ENCODE data around the gene DOCK9. TPM values are rescaled to one million over a fixed set of nuclear protein-coding genes. Genes with fewer than 3 reads are reported as not detected.
A peak's percentile ranks its signal among the peaks of the same experiment; 100 is the strongest.

DOCK9 gene, protein sequence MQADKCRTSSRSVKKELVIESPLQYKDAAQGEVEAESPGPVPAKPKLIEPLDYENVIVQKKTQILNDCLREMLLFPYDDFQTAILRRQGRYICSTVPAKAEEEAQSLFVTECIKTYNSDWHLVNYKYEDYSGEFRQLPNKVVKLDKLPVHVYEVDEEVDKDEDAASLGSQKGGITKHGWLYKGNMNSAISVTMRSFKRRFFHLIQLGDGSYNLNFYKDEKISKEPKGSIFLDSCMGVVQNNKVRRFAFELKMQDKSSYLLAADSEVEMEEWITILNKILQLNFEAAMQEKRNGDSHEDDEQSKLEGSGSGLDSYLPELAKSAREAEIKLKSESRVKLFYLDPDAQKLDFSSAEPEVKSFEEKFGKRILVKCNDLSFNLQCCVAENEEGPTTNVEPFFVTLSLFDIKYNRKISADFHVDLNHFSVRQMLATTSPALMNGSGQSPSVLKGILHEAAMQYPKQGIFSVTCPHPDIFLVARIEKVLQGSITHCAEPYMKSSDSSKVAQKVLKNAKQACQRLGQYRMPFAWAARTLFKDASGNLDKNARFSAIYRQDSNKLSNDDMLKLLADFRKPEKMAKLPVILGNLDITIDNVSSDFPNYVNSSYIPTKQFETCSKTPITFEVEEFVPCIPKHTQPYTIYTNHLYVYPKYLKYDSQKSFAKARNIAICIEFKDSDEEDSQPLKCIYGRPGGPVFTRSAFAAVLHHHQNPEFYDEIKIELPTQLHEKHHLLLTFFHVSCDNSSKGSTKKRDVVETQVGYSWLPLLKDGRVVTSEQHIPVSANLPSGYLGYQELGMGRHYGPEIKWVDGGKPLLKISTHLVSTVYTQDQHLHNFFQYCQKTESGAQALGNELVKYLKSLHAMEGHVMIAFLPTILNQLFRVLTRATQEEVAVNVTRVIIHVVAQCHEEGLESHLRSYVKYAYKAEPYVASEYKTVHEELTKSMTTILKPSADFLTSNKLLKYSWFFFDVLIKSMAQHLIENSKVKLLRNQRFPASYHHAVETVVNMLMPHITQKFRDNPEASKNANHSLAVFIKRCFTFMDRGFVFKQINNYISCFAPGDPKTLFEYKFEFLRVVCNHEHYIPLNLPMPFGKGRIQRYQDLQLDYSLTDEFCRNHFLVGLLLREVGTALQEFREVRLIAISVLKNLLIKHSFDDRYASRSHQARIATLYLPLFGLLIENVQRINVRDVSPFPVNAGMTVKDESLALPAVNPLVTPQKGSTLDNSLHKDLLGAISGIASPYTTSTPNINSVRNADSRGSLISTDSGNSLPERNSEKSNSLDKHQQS (N-terminal part only)
- 135 and 138 TPM in 2 replicates for polyA plus RNA-seq (2013)

GRCh38 chr13:98977568-98978265 lies at the start of gene DOCK9:
Gene DOCK9 (minus strand): TSS chr13:98978064. CDS start chr13:98977909, 155 bp downstream.
- H2AK5ac ChIP-seq (ENCODE audit: low read length), result no peak within 1 kb of the TSS
- H3K79me1 ChIP-seq (ENCODE audit: low read length), result peaks cover 4% of the 10 kb centered on the region
- H3K4ac ChIP-seq (ENCODE audit: low read depth, low read length), result peak within 1 kb of the TSS; percentile 19
- H4K8ac ChIP-seq (ENCODE audit: low read depth, low read length), result no peak within 1 kb of the TSS
- H4K91ac ChIP-seq (ENCODE audit: low read depth, low read length), result no peak within 1 kb of the TSS
- H3K14ac ChIP-seq (ENCODE audit: low read length), result peak within 1 kb of the TSS; percentile 1
- no peak within 1 kb of the TSS for H3K23ac ChIP-seq (ENCODE audit: low read length)
- H3K9ac ChIP-seq (ENCODE audit: low read length), result no peak within 1 kb of the TSS
- H3K4me1 ChIP-seq (ENCODE audit: control insufficient read depth in 1 of 2, insufficient read depth in 2 of 2, low read length in 2 of 2), result peaks cover 15 to 22% of the 10 kb centered on the region in 2 experiments
- no peak within 1 kb of the TSS for H4K12ac ChIP-seq (ENCODE audit: low read depth, low read length)
- no peak within 1 kb of the TSS for H2AFZ ChIP-seq (ENCODE audit: insufficient read depth, low read length, poor library complexity)
- H2BK120ac ChIP-seq (ENCODE audit: insufficient read depth, low read length, poor library complexity), result peak within 1 kb of the TSS; percentile 52
- H3K36me3 ChIP-seq (ENCODE audit: control insufficient read depth in 1 of 2, insufficient read depth in 2 of 2, low read length in 2 of 2), result no peaks in the 10 kb centered on the region
- no peaks in the 10 kb centered on the region for H3K9me3 ChIP-seq (ENCODE audit: insufficient read depth, low read depth, low read length)
- H3K27me3 ChIP-seq (ENCODE audit: insufficient read depth, low read length), result no peaks in the 10 kb centered on the region
- WGBS (ENCODE audit: extremely low coverage, insufficient coverage, insufficient read length), result no CpG with 5 or more reads among the region's 16 CpGs
- H2BK5ac ChIP-seq (ENCODE audit: low read depth, low read length, poor library complexity), result peak within 1 kb of the TSS; percentile 45
- H3K4me3 ChIP-seq (ENCODE audit: low read depth, low read length), result no peak within 1 kb of the TSS
- H2BK12ac ChIP-seq (ENCODE audit: low read length), result no peak within 1 kb of the TSS
- H3K18ac ChIP-seq (ENCODE audit: low read length), result no peak within 1 kb of the TSS
- peak within 1 kb of the TSS; percentile 63 for H3K27ac ChIP-seq (ENCODE audit: low read depth, low read length)
- peak within 1 kb of the TSS; percentile 51 for H3K4me2 ChIP-seq (ENCODE audit: low read length)
- DNase-seq, result peak; percentile 23 to 24
- no peaks in the 10 kb centered on the region for H3K79me2 ChIP-seq (ENCODE audit: control insufficient read depth, insufficient read depth, low read length, poor library complexity)

DNA sequence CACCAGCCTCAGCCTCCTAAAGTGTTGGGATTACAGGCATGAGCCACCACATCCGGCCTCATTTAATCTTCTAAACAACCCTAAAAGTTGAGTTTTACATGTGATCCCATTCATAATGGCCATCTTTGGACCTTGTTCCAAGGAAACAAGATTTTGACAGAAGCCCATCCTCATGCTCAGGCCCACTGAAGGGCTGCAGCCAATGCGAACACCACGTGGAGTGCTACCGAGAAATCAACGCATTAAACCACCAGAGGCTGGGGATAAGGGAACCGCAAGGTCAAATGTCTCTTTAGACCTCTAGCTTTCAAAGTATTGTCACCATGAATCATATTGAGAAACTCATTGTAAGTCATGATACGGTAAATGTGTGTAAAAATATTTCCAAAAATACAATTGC lies 49.4 kb upstream of the DOCK9 start:
- Histone ChIP-seq H3K79me1 (ENCODE audit: low read length) (no peaks in the 10 kb centered on the region), H4K12ac (ENCODE audit: low read depth, low read length) (no peak overlapping the region), H2AK5ac (ENCODE audit: low read length) (no peak overlapping the region), H2BK5ac (ENCODE audit: low read depth, low read length, poor library complexity) (no peak overlapping the region), H3K4me2 (ENCODE audit: low read length) (no peak overlapping the region), H2BK12ac (ENCODE audit: low read length) (no peak overlapping the region), H3K18ac (ENCODE audit: low read length) (no peak overlapping the region), H3K14ac (ENCODE audit: low read length) (no peak overlapping the region), H4K91ac (ENCODE audit: low read depth, low read length) (no peak overlapping the region), H3K4ac (ENCODE audit: low read depth, low read length) (no peak overlapping the region), H3K9me3 (ENCODE audit: insufficient read depth, low read depth, low read length) (no peaks in the 10 kb centered on the region), H3K9ac (ENCODE audit: low read length) (no peak overlapping the region), H2BK120ac (ENCODE audit: insufficient read depth, low read length, poor library complexity) (no peak overlapping the region), H2AFZ (ENCODE audit: insufficient read depth, low read length, poor library complexity) (no peak overlapping the region), H3K4me1 (ENCODE audit: control insufficient read depth in 1 of 2, insufficient read depth in 2 of 2, low read length in 2 of 2) (peaks cover 2 to 3% of the 10 kb centered on the region in 2 experiments), H3K27me3 (ENCODE audit: insufficient read depth, low read length) (no peaks in the 10 kb centered on the region), H3K79me2 (ENCODE audit: control insufficient read depth, insufficient read depth, low read length, poor library complexity) (peaks cover 2% of the 10 kb centered on the region), H3K36me3 (ENCODE audit: control insufficient read depth in 1 of 2, insufficient read depth in 2 of 2, low read length in 2 of 2) (no peaks in the 10 kb centered on the region), H3K23ac (ENCODE audit: low read length) (no peak overlapping the region), H3K4me3 (ENCODE audit: low read depth, low read length) (no peak overlapping the region), H3K27ac (ENCODE audit: low read depth, low read length) (no peak overlapping the region), H4K8ac (ENCODE audit: low read depth, low read length) (no peak overlapping the region)
- WGBS (ENCODE audit: extremely low coverage, insufficient coverage, insufficient read length), result no CpG with 5 or more reads among the region's 7 CpGs
- no peak for DNase-seq

- no peak overlapping the region for H2BK12ac ChIP-seq (ENCODE audit: low read length)
- H3K4me1 ChIP-seq (ENCODE audit: control insufficient read depth in 1 of 2, insufficient read depth in 2 of 2, low read length in 2 of 2), result peaks cover 0 to 2% of the 10 kb centered on the region in 2 experiments
- H3K14ac ChIP-seq (ENCODE audit: low read length), result no peak overlapping the region
- no peak overlapping the region for H3K18ac ChIP-seq (ENCODE audit: low read length)
- H4K12ac ChIP-seq (ENCODE audit: low read depth, low read length), result no peak overlapping the region
- H3K27ac ChIP-seq (ENCODE audit: low read depth, low read length), result no peak overlapping the region
- no peaks in the 10 kb centered on the region for H3K79me1 ChIP-seq (ENCODE audit: low read length)
- no peak overlapping the region for H3K9ac ChIP-seq (ENCODE audit: low read length)
- no peak overlapping the region for H2BK5ac ChIP-seq (ENCODE audit: low read depth, low read length, poor library complexity)
- H3K4me3 ChIP-seq (ENCODE audit: low read depth, low read length), result no peak overlapping the region
- H4K8ac ChIP-seq (ENCODE audit: low read depth, low read length), result no peak overlapping the region
- H2BK120ac ChIP-seq (ENCODE audit: insufficient read depth, low read length, poor library complexity), result no peak overlapping the region
- no peaks in the 10 kb centered on the region for H3K9me3 ChIP-seq (ENCODE audit: insufficient read depth, low read depth, low read length)
- DNase-seq, result peak in 1 of 2 donors; percentile 22
- H3K4me2 ChIP-seq (ENCODE audit: low read length), result no peak overlapping the region
- H3K4ac ChIP-seq (ENCODE audit: low read depth, low read length), result no peak overlapping the region
- no peaks in the 10 kb centered on the region for H3K36me3 ChIP-seq (ENCODE audit: control insufficient read depth in 1 of 2, insufficient read depth in 2 of 2, low read length in 2 of 2)
- no peak overlapping the region for H2AFZ ChIP-seq (ENCODE audit: insufficient read depth, low read length, poor library complexity)
- no peaks in the 10 kb centered on the region for H3K27me3 ChIP-seq (ENCODE audit: insufficient read depth, low read length)
- WGBS (ENCODE audit: extremely low coverage, insufficient coverage, insufficient read length), result no CpG with 5 or more reads among the region's 4 CpGs
- peaks cover 3% of the 10 kb centered on the region for H3K79me2 ChIP-seq (ENCODE audit: control insufficient read depth, insufficient read depth, low read length, poor library complexity)
- H2AK5ac ChIP-seq (ENCODE audit: low read length), result no peak overlapping the region
- H3K23ac ChIP-seq (ENCODE audit: low read length), result no peak overlapping the region
- H4K91ac ChIP-seq (ENCODE audit: low read depth, low read length), result no peak overlapping the region
Measured at GRCh38 chr13:99022941-99023340, 45.1 kb upstream of the DOCK9 start.

All from trophoblast cell (in vitro differentiated cells and primary cell).